Measurements from ENCODE around the gene PRSS3.
"Not testable (repeated sequence)": the region's sequence is repeated elsewhere in the genome, so short reads cannot be mapped to it uniquely, and the experiment has no call there.

PRSS3 gene

GRCh38 chr9:33762343-33762742 is 33.0 kb upstream of the PRSS3 start:
- no peak for TF ChIP-seq CTCF (IDR thresholded peaks at IDR 0.05; ENCODE audit: extremely low read depth, insufficient read depth, missing control alignments)
- in situ Hi-C loops (cut with MboI; ENCODE audit: low pct_unique_long_range_greater_than_20kb, low sequenced_read_pairs, unreplicated experiment), result no loop called here
- DNase-seq (ENCODE audit: low spot score), result no peak

DNA sequence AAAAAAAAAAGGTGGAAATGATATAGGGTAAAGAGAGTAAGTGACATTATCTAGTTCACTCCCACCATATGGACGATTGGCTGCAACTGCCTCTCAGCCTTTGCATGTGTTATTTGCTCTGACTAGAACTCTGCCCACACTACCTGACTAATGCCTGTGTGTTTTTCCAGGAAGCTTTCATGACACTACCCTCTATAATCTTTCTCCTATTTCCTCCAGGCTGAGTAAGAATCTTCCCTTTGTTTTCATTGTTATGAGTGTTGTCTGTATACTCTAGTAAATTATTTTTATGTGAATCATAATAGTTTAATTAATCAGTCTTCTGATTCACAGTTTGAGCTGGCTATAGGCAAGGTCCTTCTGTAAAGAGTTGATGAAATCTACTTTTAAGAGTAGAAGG is 31.7 kb upstream of the PRSS3 start:
- in situ Hi-C loops (cut with MboI; ENCODE audit: low pct_unique_long_range_greater_than_20kb, low sequenced_read_pairs, unreplicated experiment); DNase-seq (ENCODE audit: low spot score): not testable (repeated sequence)

DNA sequence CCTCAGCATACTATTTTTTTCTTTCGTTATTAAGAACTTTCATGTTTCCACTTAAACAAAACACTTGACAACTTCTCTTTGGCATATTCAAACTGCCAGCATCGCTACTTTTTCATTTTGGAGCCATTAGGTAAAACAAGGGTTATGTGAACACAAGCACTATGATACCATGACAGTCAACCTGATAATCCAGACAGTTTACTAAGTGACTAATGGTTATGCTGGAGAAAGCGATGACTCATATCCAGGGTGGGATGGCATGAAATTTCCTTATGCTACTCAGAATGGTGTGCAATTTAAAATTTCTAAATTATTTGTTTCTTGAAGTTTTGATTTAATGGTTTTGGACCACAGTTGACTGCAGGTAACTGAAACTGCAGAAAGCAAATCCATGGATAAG is 29.9 kb upstream of the PRSS3 start:
- no peak for TF ChIP-seq CTCF (IDR thresholded peaks at IDR 0.05; ENCODE audit: extremely low read depth, insufficient read depth, missing control alignments)
- in situ Hi-C loops (cut with MboI; ENCODE audit: low pct_unique_long_range_greater_than_20kb, low sequenced_read_pairs, unreplicated experiment), result no loop called here
- no peak for DNase-seq (ENCODE audit: low spot score)

GRCh38 chr9:33770156-33770880 is 25.0 kb upstream of the PRSS3 start:
- in situ Hi-C loops (cut with MboI; ENCODE audit: low pct_unique_long_range_greater_than_20kb, low sequenced_read_pairs, unreplicated experiment); DNase-seq (ENCODE audit: low spot score): not testable (repeated sequence)

DNA sequence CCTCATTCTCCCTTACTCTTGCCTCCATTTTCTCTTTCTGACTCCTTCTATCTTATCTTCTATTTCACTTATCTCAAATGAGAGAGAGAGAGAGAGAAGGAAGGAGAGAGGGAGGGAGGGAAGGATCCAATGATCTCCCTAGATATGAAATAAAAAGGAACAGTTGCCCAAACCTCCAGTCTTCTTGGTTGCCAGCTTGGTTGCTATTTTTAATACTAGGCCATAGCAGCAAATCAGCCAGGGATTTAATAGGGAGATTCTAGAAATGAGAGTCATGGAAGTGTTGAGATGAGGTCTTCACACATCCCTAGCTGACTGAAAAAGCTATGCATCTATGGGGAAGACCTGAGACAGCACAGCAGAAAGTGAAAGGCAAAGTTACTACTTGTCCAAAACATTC is 22.2 kb upstream of the PRSS3 start:
- in situ Hi-C loops (cut with MboI; ENCODE audit: low pct_unique_long_range_greater_than_20kb, low sequenced_read_pairs, unreplicated experiment); DNase-seq (ENCODE audit: low spot score): not testable (repeated sequence)

DNA sequence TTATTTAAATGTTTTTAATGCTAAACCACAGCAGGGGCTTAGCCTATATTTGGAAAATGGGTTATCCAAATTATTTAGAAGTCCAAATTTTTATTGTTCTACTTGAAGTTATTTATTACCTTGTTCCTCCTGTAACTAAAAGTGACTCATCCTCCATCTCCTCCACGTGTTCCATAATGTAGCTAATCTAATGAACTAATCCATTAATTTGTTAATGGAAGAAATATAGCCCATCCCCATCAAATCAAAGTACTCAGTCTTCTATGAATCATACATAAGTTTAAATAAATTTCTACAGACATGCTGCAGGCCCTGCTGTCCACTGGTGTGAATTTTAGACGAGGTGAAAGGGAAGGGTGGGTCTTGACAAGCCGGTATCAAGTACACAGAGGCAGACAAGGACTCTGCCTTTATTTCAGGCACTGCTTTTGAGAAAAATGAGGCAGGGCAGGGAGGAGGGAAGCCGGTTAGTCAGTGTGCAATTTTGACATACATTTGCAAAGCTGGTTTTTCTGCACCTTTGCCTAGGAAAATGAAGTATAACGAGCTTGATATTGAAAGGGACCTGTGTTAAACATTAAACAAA is 21.2 kb upstream of the PRSS3 start:
- in situ Hi-C loops (cut with MboI; ENCODE audit: low pct_unique_long_range_greater_than_20kb, low sequenced_read_pairs, unreplicated experiment), result not testable (repeated sequence)

DNA sequence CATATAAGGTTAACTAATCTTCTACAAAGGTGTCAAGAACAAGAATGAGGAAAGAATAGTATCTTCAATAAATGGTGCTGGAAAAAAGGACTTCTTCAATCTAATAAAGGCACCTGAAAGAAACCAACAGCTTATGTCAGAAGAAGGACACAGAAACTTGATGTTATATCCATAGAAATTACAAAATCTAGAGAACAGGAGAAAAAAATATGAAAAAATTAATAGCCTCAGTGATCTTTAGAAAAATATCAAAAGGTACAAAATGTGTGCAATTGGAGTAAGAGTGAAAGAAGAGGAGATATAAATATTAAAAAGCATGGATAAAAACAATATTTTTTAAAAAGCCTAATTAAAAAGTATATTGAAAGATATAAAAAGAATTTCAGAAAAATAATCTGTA is 18.8 kb upstream of the PRSS3 start:
- TF ChIP-seq CTCF (IDR thresholded peaks at IDR 0.05; ENCODE audit: extremely low read depth, insufficient read depth, missing control alignments), result no peak
- DNase-seq (ENCODE audit: low spot score), result no peak
- in situ Hi-C loops (cut with MboI; ENCODE audit: low pct_unique_long_range_greater_than_20kb, low sequenced_read_pairs, unreplicated experiment), result no loop called here

More for the DNA sequence above, 21.2 kb upstream of the PRSS3 start:
- not testable (repeated sequence) for DNase-seq (ENCODE audit: low spot score)

- in situ Hi-C loops (cut with MboI; ENCODE audit: low pct_unique_long_range_greater_than_20kb, low sequenced_read_pairs, unreplicated experiment), result no loop called here
- TF ChIP-seq CTCF (IDR thresholded peaks at IDR 0.05; ENCODE audit: extremely low read depth, insufficient read depth, missing control alignments), result peak; percentile 76
- DNase-seq (ENCODE audit: low spot score), result peak; percentile 72
Measured at GRCh38 chr9:33778700-33779351, 16.5 kb upstream of the PRSS3 start.

Measured in GM13977 (cell line).